UCSD-AML1 (cell line): ENCODE measurements around the gene TERT.

Source experiments
- DNase-seq: peaks from one replicate; lab custom pipeline; 2025; ENCODE audit not compliant: unreplicated experiment; lab: John Stamatoyannopoulos, UW

TERT gene

GRCh38 chr5:1221721-1222120 lies 73.1 kb downstream of the TERT start:
- DNase-seq: no peak

DNA sequence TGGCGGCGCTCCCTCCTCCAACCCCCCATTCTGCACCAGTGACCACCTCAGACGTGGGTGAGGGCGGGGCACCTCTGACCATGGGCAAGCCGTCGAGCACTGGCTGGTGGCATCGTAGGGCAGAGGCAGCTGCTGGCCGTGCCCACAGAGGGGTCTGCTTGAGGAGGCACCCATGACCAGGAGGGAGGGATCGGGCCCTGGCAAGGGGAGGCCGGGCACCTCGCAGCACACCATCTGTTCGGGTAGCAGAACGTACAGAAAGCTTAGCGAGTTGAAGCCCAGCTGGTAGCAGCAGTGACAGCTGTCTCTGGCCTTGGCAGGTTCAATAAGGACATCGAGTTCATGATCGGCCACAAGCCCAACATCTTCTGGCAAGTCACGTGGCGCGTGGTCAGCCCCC lies 74.0 kb downstream of the TERT start:
- DNase-seq: no peak

- DNase-seq: no peak
These were observed 74.5 kb downstream of the TERT start for GRCh38 chr5:1220351-1220750.

- DNase-seq: no peak
These were observed 75.1 kb downstream of the TERT start for GRCh38 chr5:1219768-1220100.

DNA sequence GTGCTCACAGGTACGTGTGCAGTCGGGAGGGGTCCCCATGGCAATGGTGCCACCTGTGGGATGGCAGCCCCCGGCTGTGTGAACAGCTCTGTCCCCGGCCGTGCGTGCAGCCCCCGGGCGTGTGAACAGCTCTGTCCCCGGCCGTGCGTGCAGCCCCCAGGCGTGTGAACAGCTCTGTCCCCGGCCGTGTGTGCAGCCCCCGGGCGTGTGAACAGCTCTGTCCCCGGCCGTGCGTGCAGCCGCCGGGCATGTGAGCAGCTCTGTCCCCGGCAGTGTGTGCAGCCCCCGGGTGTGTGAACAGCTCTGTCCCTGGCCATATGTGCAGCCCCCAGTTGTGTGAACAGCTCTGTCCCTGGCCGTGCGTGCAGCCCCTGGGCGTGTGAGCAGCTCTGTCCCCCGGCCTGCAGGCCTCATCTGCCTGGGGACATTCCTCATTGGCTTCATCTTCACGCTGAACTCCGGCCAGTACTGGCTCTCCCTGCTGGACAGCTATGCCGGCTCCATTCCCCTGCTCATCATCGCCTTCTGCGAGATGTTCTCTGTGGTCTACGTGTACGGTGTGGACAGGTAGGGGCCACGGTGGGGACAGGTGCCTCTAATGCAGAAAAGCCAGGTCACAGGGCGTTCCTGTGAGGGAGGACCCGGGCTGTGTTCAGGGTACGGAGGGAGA lies 75.6 kb downstream of the TERT start:
- no peak for DNase-seq

GRCh38 chr5:1218351-1219080 lies 76.4 kb downstream of the TERT start:
- no peak for DNase-seq

GRCh38 chr5:1217596-1218206 lies 77.2 kb downstream of the TERT start:
- DNase-seq: no peak

DNA sequence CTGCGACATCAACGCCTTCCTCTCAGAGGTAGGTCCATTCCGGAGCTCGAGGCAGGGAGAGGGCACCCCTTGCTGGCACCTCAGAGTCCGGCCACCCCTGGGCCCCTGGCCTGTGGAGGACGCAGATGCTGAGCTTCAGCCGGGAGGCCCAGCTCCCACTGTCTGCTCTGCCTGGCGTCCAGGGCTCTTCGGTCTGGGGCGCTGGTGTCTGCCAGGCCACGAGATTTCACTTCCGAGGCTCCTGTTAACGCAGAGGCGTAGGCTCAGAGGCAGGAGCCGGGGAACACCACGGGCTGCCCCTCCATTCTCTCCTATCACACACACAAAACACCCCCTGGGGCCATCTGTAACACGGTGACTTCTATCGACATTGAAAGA lies 78.0 kb downstream of the TERT start:
- no peak for DNase-seq

DNA sequence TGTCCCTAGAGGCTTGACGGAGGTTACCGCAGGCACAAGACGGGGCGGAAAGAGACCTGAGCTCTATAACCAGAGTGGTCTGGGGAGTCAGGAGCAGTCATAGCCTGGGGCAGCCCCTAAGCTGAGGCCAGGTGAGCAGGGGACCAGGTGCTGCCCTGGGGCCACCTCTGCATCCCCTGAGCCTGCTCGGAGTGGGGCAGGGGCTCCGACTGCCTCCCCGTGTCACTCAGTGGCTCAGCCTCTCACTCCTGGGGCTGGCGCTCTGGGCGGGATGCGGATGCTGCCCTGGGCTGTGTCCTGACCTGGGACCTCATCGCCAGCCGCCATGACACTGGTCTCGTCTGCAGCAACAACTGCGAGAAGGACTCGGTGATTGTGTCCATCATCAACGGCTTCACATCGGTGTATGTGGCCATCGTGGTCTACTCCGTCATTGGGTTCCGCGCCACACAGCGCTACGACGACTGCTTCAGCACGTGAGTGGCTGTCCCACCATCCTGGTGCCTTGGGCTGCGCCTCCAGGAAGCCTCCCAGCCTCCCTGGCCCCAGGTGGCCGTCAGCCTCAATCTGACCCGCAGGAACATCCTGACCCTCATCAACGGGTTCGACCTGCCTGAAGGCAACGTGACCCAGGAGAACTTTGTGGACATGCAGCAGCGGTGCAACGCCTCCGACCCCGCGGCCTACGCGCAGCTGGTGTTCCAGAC lies 78.5 kb downstream of the TERT start:
- DNase-seq: no peak

- no peak for DNase-seq
These were observed 79.4 kb downstream of the TERT start for GRCh38 chr5:1215320-1216096.

DNA sequence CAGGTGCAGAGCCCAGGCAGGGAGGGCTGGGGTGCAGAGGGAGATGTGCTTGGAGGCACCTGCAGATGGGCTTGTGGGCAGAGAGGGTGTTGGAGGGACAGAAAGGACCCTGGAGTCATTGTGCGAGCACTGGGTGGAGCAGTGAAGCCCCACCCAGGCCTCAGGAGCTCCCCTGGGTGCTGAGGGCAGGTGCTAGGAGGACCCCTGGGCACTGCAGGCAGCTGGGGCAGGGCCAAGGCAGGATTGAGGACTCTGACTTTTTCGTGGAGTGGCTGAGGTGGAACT lies 80.0 kb downstream of the TERT start:
- DNase-seq: no peak

- DNase-seq: no peak
These were observed 80.5 kb downstream of the TERT start for GRCh38 chr5:1214163-1214935.

GRCh38 chr5:1213508-1214162 lies 81.2 kb downstream of the TERT start:
- DNase-seq: no peak

- no peak for DNase-seq
These were observed 82.0 kb downstream of the TERT start for GRCh38 chr5:1212881-1213280.

DNA sequence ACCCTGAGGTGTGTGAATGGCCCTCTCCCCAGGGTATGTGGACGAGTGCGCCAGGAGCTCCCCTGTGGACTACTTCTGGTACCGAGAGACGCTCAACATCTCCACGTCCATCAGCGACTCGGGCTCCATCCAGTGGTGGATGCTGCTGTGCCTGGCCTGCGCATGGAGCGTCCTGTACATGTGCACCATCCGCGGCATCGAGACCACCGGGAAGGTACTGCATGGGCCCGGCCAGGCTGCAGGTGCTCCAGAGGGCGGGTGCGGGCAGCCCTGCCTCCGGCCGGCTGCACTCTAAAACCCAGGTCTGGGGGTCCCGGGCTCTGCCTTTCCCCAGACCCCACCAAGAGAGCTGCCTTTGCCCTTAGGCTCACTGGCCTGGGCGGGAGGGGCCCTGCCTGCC lies 82.6 kb downstream of the TERT start:
- DNase-seq: no peak

DNA sequence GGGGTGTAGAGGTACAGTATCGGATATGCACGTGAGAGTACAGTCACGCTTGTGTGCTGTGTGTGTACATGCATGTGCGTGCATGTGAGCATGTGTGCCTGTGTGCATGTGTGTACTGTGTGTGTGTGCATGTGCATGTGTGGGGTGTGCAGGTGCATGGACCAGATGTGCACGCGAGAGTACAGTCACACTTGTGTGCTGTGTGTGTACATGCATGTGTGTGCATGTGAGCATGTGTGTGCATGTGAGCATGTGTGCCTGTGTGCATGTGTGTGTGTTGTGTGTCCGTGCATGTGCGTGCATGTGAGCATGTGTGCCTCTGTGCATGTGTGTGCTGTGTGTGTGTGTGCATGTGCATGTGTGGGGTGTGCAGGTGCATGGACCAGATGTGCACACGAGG lies 83.2 kb downstream of the TERT start:
- DNase-seq: no peak

GRCh38 chr5:1210832-1211251 lies 84.0 kb downstream of the TERT start:
- DNase-seq: no peak

DNA sequence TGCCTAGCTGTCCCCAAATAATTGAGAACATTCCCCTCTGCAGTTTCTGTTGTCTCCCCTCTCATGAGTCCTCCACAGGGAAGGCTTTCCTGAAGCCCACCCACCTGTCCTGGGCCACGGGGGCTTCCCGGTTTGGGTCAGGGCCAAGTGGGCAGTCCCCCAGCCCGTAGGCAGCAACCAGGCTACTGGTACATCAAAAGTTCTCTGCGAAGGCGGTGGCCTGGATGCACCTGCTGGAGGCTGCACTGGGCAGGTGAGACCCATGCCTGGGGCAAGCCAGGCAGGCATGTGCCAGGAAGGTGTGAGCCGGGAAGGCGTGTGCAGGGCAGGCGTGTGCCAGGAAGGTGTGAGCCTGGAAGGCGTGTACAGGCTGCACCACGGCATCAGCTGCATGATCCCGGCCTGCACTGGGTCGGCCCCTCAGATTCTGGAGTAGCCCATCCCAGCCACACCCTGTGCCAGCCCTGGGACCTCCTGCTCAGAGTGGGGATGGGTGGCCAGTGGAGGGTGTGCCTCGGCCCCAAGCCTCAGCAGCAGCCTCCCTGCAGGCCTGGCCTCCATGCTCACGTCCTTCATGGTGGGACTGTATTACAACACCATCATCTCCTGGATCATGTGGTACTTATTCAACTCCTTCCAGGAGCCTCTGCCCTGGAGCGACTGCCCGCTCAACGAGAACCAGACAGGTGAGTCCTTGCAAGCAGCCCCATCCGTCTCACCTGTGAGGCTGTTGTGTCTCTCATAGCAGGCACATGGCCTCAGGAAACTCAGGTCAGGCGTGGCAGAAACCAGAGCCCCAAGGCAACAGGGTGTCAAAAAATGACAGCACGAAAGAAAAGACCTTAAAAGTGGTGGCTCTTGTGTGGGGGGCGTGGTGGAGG lies 84.7 kb downstream of the TERT start:
- DNase-seq: no peak

- DNase-seq: no peak
These were observed 85.4 kb downstream of the TERT start for GRCh38 chr5:1209489-1209852.
